Measurements from ENCODE around the gene ABAT. TPM values are rescaled to one million over a fixed set of nuclear protein-coding genes. Genes with fewer than 3 reads are reported as not detected.
"Not testable (repeated sequence)": the region's sequence is repeated elsewhere in the genome, so short reads cannot be mapped to it uniquely, and the experiment has no call there.

ABAT gene
- total RNA-seq, 2 donors from 2014 or later: 9.3 to 9.8 TPM

DNA sequence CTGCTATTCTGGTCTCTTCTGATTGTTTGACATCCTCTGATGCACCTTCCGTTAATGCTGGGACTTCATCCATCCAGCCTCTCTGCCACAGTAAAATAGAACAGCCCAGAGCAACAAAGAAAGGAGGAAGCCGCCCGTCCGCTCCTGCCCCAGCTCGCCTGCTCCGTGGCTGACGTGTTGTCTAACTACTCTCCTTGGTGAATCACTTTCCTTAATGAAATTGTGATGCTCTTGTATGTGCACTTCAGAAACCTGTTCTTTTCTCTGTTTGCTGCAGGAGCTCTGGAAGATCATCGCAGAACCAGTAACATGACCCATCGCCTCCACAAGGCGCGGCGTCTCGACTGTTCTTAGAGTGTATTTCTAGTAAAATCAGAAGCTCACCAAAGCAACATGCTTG, 28.6 kb upstream of the ABAT start:
- H3K27ac ChIP-seq: no peak overlapping the region
- DNase-seq (ENCODE audit: low spot score): no peak

DNA sequence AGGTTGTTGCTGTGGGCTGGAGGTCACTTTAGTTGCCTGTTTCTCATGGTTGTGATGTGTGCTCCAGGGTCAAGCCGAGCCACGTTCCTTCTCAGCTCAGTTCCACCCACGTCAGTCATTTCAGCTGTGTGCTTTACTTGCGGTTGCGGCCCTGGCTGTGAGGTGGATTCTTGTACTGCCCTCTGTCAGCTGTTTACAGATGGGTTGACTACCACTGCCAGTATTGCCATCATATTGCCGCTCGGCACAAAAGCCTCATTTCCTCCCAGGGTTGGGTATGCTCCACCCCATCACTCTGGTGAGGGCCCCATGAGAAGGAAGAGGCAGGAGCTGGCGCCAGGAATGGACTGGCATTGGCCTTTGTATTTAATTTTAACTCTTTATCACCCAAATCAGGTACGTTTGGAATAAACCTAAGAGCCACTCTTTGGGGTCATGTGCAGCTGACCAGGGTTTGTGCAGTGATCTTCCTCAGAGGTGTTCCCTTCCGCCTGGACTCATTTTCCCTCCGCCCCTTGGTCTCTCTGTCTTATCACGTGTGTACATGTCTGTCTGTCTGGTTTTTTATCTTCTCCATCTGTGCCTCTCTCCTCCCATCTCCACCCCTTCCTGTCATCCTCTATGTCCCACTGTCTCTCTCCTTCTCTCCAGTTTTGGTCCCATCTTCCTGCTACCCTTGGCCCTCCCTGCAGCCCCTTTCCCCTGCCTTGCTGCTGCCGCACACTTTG, 27.9 kb upstream of the ABAT start:
- Histone ChIP-seq H3K27ac (no peak overlapping the region), H3K27me3 (replicated peaks; ENCODE audit: insufficient read depth) (no peaks in the 10 kb centered on the region), H3K36me3 (peaks cover 50% of the 10 kb centered on the region), H3K4me1 (ENCODE audit: control insufficient read depth in 1 of 2, low read depth in 2 of 2) (no peaks in the 10 kb centered on the region), H3K4me3 (no peak overlapping the region), H3K9me3 (no peaks in the 10 kb centered on the region)
- DNase-seq (ENCODE audit: low spot score) (no peak), ATAC-seq (ENCODE audit: insufficient number of reproducible peaks, low FRiP score, low read depth) (no peak)
- TF ChIP-seq, protein P1, sequence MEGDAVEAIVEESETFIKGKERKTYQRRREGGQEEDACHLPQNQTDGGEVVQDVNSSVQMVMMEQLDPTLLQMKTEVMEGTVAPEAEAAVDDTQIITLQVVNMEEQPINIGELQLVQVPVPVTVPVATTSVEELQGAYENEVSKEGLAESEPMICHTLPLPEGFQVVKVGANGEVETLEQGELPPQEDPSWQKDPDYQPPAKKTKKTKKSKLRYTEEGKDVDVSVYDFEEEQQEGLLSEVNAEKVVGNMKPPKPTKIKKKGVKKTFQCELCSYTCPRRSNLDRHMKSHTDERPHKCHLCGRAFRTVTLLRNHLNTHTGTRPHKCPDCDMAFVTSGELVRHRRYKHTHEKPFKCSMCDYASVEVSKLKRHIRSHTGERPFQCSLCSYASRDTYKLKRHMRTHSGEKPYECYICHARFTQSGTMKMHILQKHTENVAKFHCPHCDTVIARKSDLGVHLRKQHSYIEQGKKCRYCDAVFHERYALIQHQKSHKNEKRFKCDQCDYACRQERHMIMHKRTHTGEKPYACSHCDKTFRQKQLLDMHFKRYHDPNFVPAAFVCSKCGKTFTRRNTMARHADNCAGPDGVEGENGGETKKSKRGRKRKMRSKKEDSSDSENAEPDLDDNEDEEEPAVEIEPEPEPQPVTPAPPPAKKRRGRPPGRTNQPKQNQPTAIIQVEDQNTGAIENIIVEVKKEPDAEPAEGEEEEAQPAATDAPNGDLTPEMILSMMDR (IDR thresholded peaks at IDR 0.05): no peak

More for the DNA sequence above, 28.6 kb upstream of the ABAT start:
- no peak overlapping the region for H3K4me3 ChIP-seq
- no peak for ATAC-seq (ENCODE audit: insufficient number of reproducible peaks, low FRiP score, low read depth)
- H3K9me3 ChIP-seq: no peaks in the 10 kb centered on the region
- H3K27me3 ChIP-seq (replicated peaks; ENCODE audit: insufficient read depth): no peaks in the 10 kb centered on the region
- TF ChIP-seq, protein P1 (IDR thresholded peaks at IDR 0.05): no peak
- H3K36me3 ChIP-seq: peaks cover 55% of the 10 kb centered on the region
- no peaks in the 10 kb centered on the region for H3K4me1 ChIP-seq (ENCODE audit: control insufficient read depth in 1 of 2, low read depth in 2 of 2)

DNA sequence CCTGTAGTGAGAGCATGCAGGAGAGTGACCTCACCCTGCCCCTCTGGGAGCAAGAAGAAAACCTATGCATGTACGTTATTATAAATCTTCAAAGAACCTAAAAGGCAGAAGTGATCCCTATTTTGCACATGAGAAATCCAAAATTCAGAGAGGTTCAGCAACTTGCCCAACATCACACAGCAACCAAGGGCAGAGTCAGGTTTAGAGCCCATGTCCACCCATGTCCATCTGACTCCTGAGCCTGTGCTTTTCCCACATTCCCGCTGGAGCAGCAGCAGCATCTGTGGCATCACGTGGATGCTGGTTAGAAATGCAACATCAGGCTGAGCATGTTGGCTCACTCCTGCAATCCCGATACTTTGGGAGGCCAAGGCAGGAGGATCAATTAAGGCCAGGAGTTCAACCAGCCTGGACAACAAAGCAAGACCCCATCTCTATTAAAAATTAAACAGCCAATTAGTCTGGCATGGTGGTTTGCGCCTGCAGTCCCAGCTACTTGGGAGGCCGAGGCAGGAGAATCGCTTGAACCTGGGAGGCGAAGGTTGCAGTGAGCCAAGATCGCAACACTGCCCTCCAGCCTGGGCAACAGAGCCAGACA, 26.6 kb upstream of the ABAT start:
- Histone ChIP-seq H3K4me3 (no peak overlapping the region), H3K27ac (no peak overlapping the region), H3K36me3 (peaks cover 38% of the 10 kb centered on the region), H3K27me3 (replicated peaks; ENCODE audit: insufficient read depth) (no peaks in the 10 kb centered on the region), H3K9me3 (no peaks in the 10 kb centered on the region), H3K4me1 (ENCODE audit: control insufficient read depth in 1 of 2, low read depth in 2 of 2) (no peaks in the 10 kb centered on the region)
- ATAC-seq (ENCODE audit: insufficient number of reproducible peaks, low FRiP score, low read depth): no peak
- no peak for DNase-seq (ENCODE audit: low spot score)
- TF ChIP-seq, protein P1 (IDR thresholded peaks at IDR 0.05): no peak

DNA sequence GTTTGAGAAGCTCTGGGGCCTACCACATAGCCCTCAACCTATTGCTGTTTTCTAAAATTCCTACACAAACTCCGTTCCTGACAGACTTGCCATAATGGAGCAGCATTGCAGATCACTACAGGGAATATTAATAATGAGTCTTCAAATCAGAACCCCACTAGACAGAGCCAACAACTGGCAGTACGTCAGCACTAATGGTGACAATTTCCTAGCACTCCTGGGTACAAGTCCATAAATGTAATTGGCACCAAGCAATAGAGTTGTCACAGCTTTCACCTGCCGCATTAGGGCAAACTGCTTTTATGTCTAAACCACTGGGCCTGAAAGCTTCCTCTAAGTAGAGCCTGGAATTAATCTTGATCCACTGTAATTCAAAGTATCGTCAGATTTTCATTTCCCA, 25.5 kb upstream of the ABAT start:
- Histone ChIP-seq H3K27ac (no peak overlapping the region), H3K36me3 (peaks cover 30% of the 10 kb centered on the region), H3K27me3 (replicated peaks; ENCODE audit: insufficient read depth) (no peaks in the 10 kb centered on the region), H3K9me3 (no peaks in the 10 kb centered on the region), H3K4me1 (ENCODE audit: control insufficient read depth in 1 of 2, low read depth in 2 of 2) (no peaks in the 10 kb centered on the region), H3K4me3 (no peak overlapping the region)
- ATAC-seq (ENCODE audit: insufficient number of reproducible peaks, low FRiP score, low read depth) (no peak), DNase-seq (ENCODE audit: low spot score) (no peak)
- TF ChIP-seq, protein P1 (IDR thresholded peaks at IDR 0.05): no peak

DNA sequence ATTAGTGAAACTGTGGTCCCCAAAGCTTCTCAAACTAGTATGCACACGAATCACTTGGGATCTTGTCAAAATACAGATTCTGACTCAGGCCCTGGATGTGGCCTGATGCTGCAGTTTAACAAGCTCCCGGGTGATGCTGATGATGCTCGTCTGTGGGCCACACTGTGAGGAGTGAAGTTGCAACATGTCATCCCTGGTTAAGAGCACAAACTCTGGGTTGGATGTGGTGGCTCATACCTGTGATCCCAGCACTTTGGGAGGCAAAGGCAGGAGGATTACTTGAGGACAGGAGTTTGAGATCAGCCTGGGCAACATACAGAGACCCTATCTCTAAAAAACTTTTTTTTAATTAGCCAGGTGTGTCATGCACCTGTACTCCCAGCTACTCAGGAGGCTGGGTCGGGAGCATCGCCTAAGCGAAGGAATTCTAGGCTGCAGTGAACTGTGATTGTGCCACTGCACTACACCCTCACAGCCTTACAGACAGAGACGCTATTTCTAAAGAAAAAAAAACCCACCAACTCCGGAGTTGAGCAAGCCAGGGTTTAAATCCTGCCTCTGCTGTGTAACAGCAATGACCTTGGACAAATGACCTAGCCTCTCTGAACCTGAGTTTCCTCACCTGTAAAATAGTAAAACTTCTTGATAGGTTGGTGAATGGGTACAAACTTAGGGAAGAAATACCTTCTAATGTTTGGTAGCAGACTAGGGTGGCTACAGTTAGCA, 24.4 kb upstream of the ABAT start:
- H3K36me3 ChIP-seq: peaks cover 19% of the 10 kb centered on the region
- no peak overlapping the region for H3K27ac ChIP-seq
- TF ChIP-seq, protein P1 (IDR thresholded peaks at IDR 0.05): no peak
- ATAC-seq (ENCODE audit: insufficient number of reproducible peaks, low FRiP score, low read depth) (no peak), DNase-seq (ENCODE audit: low spot score) (no peak)
- no peaks in the 10 kb centered on the region for H3K27me3 ChIP-seq (replicated peaks; ENCODE audit: insufficient read depth)
- H3K4me1 ChIP-seq (ENCODE audit: control insufficient read depth in 1 of 2, low read depth in 2 of 2): no peaks in the 10 kb centered on the region
- H3K9me3 ChIP-seq: no peaks in the 10 kb centered on the region
- H3K4me3 ChIP-seq: no peak overlapping the region

DNA sequence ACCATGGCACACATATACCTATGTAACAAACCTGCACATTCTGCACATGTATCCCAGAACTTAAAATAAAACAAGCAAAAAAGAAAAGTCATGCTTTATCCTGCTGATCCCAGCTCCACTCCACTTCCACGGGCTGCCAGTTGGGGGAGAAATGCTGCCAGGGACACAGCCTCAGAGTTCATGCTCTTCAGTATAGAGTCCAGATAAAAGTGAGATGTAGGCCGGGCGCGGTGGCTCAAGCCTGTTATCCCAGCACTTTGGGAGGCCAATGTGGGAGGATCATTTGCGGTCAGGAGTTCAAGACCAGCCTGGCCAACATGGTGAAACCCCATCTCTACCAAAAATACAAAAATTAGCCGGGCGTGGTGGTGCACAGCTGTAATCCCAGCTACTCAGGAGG, 22.5 kb upstream of the ABAT start:
- not testable (repeated sequence) for DNase-seq (ENCODE audit: low spot score)

More for the DNA sequence above, 22.5 kb upstream of the ABAT start:
- not testable (repeated sequence) for H3K9me3 ChIP-seq; H3K27me3 ChIP-seq (replicated peaks; ENCODE audit: insufficient read depth); H3K4me1 ChIP-seq (ENCODE audit: control insufficient read depth in 1 of 2, low read depth in 2 of 2); ATAC-seq (ENCODE audit: insufficient number of reproducible peaks, low FRiP score, low read depth); H3K27ac ChIP-seq; H3K4me3 ChIP-seq; H3K36me3 ChIP-seq
